ENCODE results near the gene LINC00305. TPM values are rescaled to one million over a fixed set of nuclear protein-coding genes. Genes with fewer than 3 reads are reported as not detected.

LINC00305 gene
- total and polyA plus RNA-seq, 10 of the 15 experiments (the other 5 are each of a cell fraction or from before 2014, with no cell fraction given): 0.11 to 19.4 (median 0.26) TPM; not detected in 7

DNA sequence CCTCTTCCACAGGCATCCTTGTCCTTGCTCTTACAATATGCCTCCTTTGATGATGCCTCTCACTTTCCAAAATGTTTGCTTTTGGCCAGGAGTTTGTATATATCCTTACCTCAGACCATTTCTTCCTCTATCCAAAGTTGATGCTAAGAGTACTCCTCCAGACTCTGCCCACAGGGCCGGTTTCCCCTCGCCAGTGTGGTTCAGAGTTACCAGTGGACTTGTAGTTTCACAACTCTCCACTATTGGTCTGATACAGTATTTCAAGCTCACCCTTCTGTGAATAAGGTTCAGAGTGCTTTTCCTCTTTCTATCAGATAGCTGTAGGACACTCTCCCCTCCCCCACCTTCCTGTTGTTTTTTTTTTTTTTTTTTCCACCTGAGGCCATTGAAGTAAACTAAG is 42.2 kb upstream of the LINC00305 start:
- ChIA-PET SMC1A (ENCODE audit: uncharacterized antibody, unreplicated experiment) (interaction anchor here (0.7 to 2.3 kb wide), 2 partner anchors 11 to 61 kb away, joined by 3 to 10 read pairs; no protein-coding TSS in a partner anchor), RAD21 (ENCODE audit: unreplicated experiment) (interaction anchor here (1.1 to 6.1 kb wide), 2 partner anchors 11 to 91 kb away, joined by 3 to 34 read pairs; no protein-coding TSS in a partner anchor), POLR2A (interaction anchor here (0.6 to 0.7 kb wide), 3 partner anchors 10 to 174 kb away, joined by 3 to 7 read pairs (median 5); no protein-coding TSS in a partner anchor), CTCF (interaction anchor here (1.1 to 1.4 kb wide), 2 partner anchors 9 to 71 kb away, joined by 4 read pairs; no protein-coding TSS in a partner anchor)
- in situ Hi-C loops (cut with MboI): no loop called here
- ATAC-seq (peak; percentile 55), FAIRE-seq (no peak), DNase-seq (ENCODE audit: low read depth, low spot score) (no peak)
- Histone ChIP-seq H3K4me3 (no peak overlapping the region), H3K36me3 (ENCODE audit: control insufficient read depth in 2 of 2, insufficient read depth in 2 of 2, low read length in 1 of 2) (no peaks in the 10 kb centered on the region), H3K4me1 (ENCODE audit: control insufficient read depth, insufficient read depth, low read length) (no peaks in the 10 kb centered on the region), H3K4me2 (ENCODE audit: control insufficient read depth, insufficient read depth) (no peak overlapping the region), H3K9me3 (replicated peaks; ENCODE audit: control insufficient read depth, insufficient read depth, low read length) (no peaks in the 10 kb centered on the region), H4K20me1 (ENCODE audit: control insufficient read depth, insufficient read depth) (no peaks in the 10 kb centered on the region), H3K79me2 (ENCODE audit: control insufficient read depth, insufficient read depth, low read length) (no peaks in the 10 kb centered on the region), H3K27me3 (replicated peaks in 1 of 2; ENCODE audit: control insufficient read depth in 2 of 2, insufficient read depth in 2 of 2, low read length in 1 of 2) (no peaks in the 10 kb centered on the region), H3K27ac (ENCODE audit: control insufficient read depth, insufficient read depth) (no peak overlapping the region), H3K9ac (ENCODE audit: control insufficient read depth, insufficient read depth, low read length) (no peak overlapping the region), H2AFZ (ENCODE audit: control insufficient read depth, low read depth, low read length) (no peak overlapping the region)
- TF ChIP-seq MXI1 (IDR thresholded peaks at IDR 0.05; ENCODE audit: low read depth, low read length): no peak
- no peak for TF ChIP-seq ETV6 (conservative IDR thresholded peaks at IDR 0.05 in 1 of 2, IDR thresholded peaks at IDR 0.05 in 1 of 2; ENCODE audit: borderline replicate concordance in 1 of 2, low read depth in 1 of 2)
- TF ChIP-seq EED (IDR thresholded peaks at IDR 0.05; ENCODE audit: low read depth): no peak
- no peak for TF ChIP-seq RCOR1 (conservative IDR thresholded peaks at IDR 0.05; ENCODE audit: low read depth, low read length)
- no peak for TF ChIP-seq CREB1 (IDR thresholded peaks at IDR 0.05; ENCODE audit: low read depth)
- WGBS (ENCODE audit: insufficient coverage, insufficient replicate concordance, low lambda C conversion rate, missing lambda C conversion rate): 26% methylated on average over 2 of the region's 2 CpGs
- no TSS peak for BruUV-seq (replicated peaks)
- intact Hi-C loops (cut with micrococcal nuclease; ENCODE audit: unreplicated experiment): no loop called here

DNA sequence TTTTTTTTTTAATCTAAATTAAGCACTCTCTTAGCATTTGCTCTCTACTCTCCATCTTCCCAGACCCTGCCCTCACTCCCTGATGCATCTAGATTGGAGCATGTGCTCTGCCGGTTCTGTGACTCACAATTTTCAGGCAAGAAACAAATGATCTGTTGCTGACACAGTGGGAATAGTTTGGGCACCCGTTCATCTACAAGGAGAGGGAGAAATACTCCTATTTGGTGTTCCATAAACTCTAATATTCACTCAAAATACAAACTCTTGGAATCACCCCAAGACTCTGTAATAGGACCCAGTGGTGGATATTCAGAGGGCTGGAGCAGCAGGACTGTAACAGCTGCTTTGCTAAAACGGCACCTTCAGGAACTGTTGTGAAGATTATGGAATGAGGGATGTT is 37.1 kb upstream of the LINC00305 start:
- Histone ChIP-seq H3K9me3 (replicated peaks; ENCODE audit: control insufficient read depth, insufficient read depth, low read length) (no peaks in the 10 kb centered on the region), H3K4me2 (ENCODE audit: control insufficient read depth, insufficient read depth) (no peak overlapping the region), H3K79me2 (ENCODE audit: control insufficient read depth, insufficient read depth, low read length) (no peaks in the 10 kb centered on the region), H3K4me3 (no peak overlapping the region), H3K27me3 (replicated peaks in 1 of 2; ENCODE audit: control insufficient read depth in 2 of 2, insufficient read depth in 2 of 2, low read length in 1 of 2) (no peaks in the 10 kb centered on the region), H3K4me1 (ENCODE audit: control insufficient read depth, insufficient read depth, low read length) (no peaks in the 10 kb centered on the region), H2AFZ (ENCODE audit: control insufficient read depth, low read depth, low read length) (no peak overlapping the region), H3K27ac (ENCODE audit: control insufficient read depth, insufficient read depth) (no peak overlapping the region), H3K36me3 (ENCODE audit: control insufficient read depth in 2 of 2, insufficient read depth in 2 of 2, low read length in 1 of 2) (no peaks in the 10 kb centered on the region), H4K20me1 (ENCODE audit: control insufficient read depth, insufficient read depth) (no peaks in the 10 kb centered on the region), H3K9ac (ENCODE audit: control insufficient read depth, insufficient read depth, low read length) (no peak overlapping the region)
- ChIA-PET CTCF (interaction anchor here (0.6 to 1.0 kb wide), 4 partner anchors 20 to 66 kb away, joined by 3 read pairs; no protein-coding TSS in a partner anchor), POLR2A (no interaction called here), RAD21 (ENCODE audit: unreplicated experiment) (interaction anchor here (1.0 kb wide), 1 partner anchor 17 kb away, joined by 3 read pairs; no protein-coding TSS in a partner anchor), SMC1A (ENCODE audit: uncharacterized antibody, unreplicated experiment) (interaction anchor here (0.6 to 5.5 kb wide), 2 partner anchors 9 to 16 kb away, joined by 3 to 28 read pairs; no protein-coding TSS in a partner anchor)
- TF ChIP-seq POLR2A (IDR thresholded peaks at IDR 0.05; ENCODE audit: low read depth, low read length) (no peak), HDAC2 (IDR thresholded peaks at IDR 0.05) (no peak), BHLHE40 (IDR thresholded peaks at IDR 0.05; ENCODE audit: borderline replicate concordance in 1 of 2, low read depth in 2 of 2, low read length in 1 of 2) (no peak), RBBP5 (conservative IDR thresholded peaks at IDR 0.05) (no peak), SMAD5 (IDR thresholded peaks at IDR 0.05; ENCODE audit: low read depth) (no peak), MTA2 (IDR thresholded peaks at IDR 0.05; ENCODE audit: low read depth) (no peak), JUND (IDR thresholded peaks at IDR 0.05; ENCODE audit: low read depth, low read length) (no peak), NFXL1 (IDR thresholded peaks at IDR 0.05; ENCODE audit: borderline replicate concordance) (no peak)
- TF ChIP-seq, protein P1, sequence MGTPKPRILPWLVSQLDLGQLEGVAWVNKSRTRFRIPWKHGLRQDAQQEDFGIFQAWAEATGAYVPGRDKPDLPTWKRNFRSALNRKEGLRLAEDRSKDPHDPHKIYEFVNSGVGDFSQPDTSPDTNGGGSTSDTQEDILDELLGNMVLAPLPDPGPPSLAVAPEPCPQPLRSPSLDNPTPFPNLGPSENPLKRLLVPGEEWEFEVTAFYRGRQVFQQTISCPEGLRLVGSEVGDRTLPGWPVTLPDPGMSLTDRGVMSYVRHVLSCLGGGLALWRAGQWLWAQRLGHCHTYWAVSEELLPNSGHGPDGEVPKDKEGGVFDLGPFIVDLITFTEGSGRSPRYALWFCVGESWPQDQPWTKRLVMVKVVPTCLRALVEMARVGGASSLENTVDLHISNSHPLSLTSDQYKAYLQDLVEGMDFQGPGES (IDR thresholded peaks at IDR 0.05): no peak
- BruUV-seq (replicated peaks): no TSS peak
- no peak for ATAC-seq
- DNase-seq (ENCODE audit: low read depth, low spot score): no peak
- no peak for FAIRE-seq
- whole genome bisulfite sequencing (ENCODE audit: insufficient coverage, insufficient replicate concordance, low lambda C conversion rate, missing lambda C conversion rate): 6% methylated on average over 3 of the region's 3 CpGs
- in situ Hi-C loops (cut with MboI): no loop called here
- intact Hi-C loops (cut with micrococcal nuclease; ENCODE audit: unreplicated experiment): no loop called here

All from GM12878 (cell line).